Liver (tissue), 9 donors: ENCODE results near the gene UBXN4. TPM values are rescaled to one million over a fixed set of nuclear protein-coding genes. Genes with fewer than 3 reads are reported as not detected.
"Not testable (repeated sequence)": the region's sequence is repeated elsewhere in the genome, so short reads cannot be mapped to it uniquely, and the experiment has no call there.

ENCODE experiments used
- DNase-seq: peaks from one replicate; pipeline ENCODE4 v3.0.0-alpha.2; 2017; ENCODE audit warnings: low spot score
- H3K27ac ChIP-seq, 2 donors: one replicate each; pipeline ENCODE4 v1.7.0; 2013; ENCODE audit warnings: inconsistent platforms in 2 of 2, low read length in 2 of 2, control low read depth in 1 of 2, low read depth in 1 of 2, mild to moderate bottlenecking in 1 of 2
- H3K27me3 ChIP-seq, 4 donors: one replicate each; pipeline versions ENCODE4 v1.6.1 to v1.7.0; 2013; ENCODE audit warnings: low read length in 3 of 4, inconsistent platforms in 1 of 4, mild to moderate bottlenecking in 1 of 4, moderate library complexity in 1 of 4; ENCODE audit not compliant: control insufficient read depth in 4 of 4, insufficient read depth in 4 of 4
- H3K36me3 ChIP-seq, 4 donors: one replicate each; pipeline versions ENCODE4 v1.6.1 to v1.7.0; 2013; ENCODE audit warnings: low read length in 3 of 4, mild to moderate bottlenecking in 3 of 4, low read depth in 1 of 4, moderate library complexity in 1 of 4; ENCODE audit not compliant: control insufficient read depth in 4 of 4, insufficient read depth in 3 of 4
- H3K4me1 ChIP-seq, 4 donors: one replicate each; pipeline versions ENCODE4 v1.6.1 to v1.7.0; 2013; ENCODE audit warnings: low read length in 3 of 4, mild to moderate bottlenecking in 3 of 4, moderate library complexity in 1 of 4; ENCODE audit not compliant: control insufficient read depth in 4 of 4, insufficient read depth in 4 of 4
- H3K4me3 ChIP-seq, 3 donors: one replicate each; pipeline versions ENCODE4 v1.6.1 to v1.7.0; 2013; ENCODE audit warnings: low read length in 3 of 3, control low read depth in 1 of 3, low read depth in 1 of 3, mild to moderate bottlenecking in 1 of 3
- H3K9ac ChIP-seq, 2 donors: one replicate each; pipeline ENCODE4 v1.7.0; 2013; ENCODE audit warnings: low read length in 2 of 2, mild to moderate bottlenecking in 2 of 2, moderate library complexity in 2 of 2, control low read depth in 1 of 2, low read depth in 1 of 2
- H3K9me3 ChIP-seq, 4 donors: one replicate each; pipeline versions ENCODE4 v1.6.1 to v1.7.0; 2013; ENCODE audit warnings: low read length in 3 of 4; ENCODE audit not compliant: control insufficient read depth in 4 of 4
- EGR1 ChIP-seq, 2 donors: IDR thresholded peaks; 2 replicates each; pipeline ENCODE4 v1.6.1; 2016 to 2018; ENCODE audit warnings: antibody characterized with exemption in 2 of 2, low read depth in 2 of 2
- FOXA1 ChIP-seq: IDR thresholded peaks from 2 replicates; pipeline ENCODE4 v1.6.1; 2016; ENCODE audit warnings: antibody characterized with exemption
- FOXA2 ChIP-seq: IDR thresholded peaks from 2 replicates; pipeline ENCODE4 v1.6.1; 2016; ENCODE audit warnings: antibody characterized with exemption
- GABPA ChIP-seq, 2 donors: IDR thresholded peaks in 1 of 2; conservative IDR thresholded peaks in 1 of 2; 2 replicates each; pipeline ENCODE4 v1.6.1; 2016; ENCODE audit warnings: antibody characterized with exemption in 2 of 2, mild to moderate bottlenecking in 1 of 2, moderate library complexity in 1 of 2
- HNF4A ChIP-seq, 2 donors: conservative IDR thresholded peaks; 2 replicates each; pipeline ENCODE4 v1.6.1; 2016; ENCODE audit warnings: antibody characterized with exemption in 2 of 2, mild to moderate bottlenecking in 2 of 2
- NR2F2 ChIP-seq: IDR thresholded peaks from 2 replicates; pipeline ENCODE4 v1.6.1; 2016; ENCODE audit warnings: antibody characterized with exemption
- RXRA ChIP-seq, 2 donors: IDR thresholded peaks; 2 replicates each; pipeline ENCODE4 v1.6.1; 2017 to 2018; ENCODE audit warnings: antibody characterized with exemption in 2 of 2, mild to moderate bottlenecking in 1 of 2
- SP1 ChIP-seq: IDR thresholded peaks from 2 replicates; pipeline ENCODE4 v1.6.1; 2018; ENCODE audit warnings: antibody characterized with exemption, mild to moderate bottlenecking
- TAF1 ChIP-seq: conservative IDR thresholded peaks from 2 replicates; pipeline ENCODE4 v1.6.1; 2016; ENCODE audit warnings: antibody characterized with exemption, mild to moderate bottlenecking
- YY1 ChIP-seq: IDR thresholded peaks from 2 replicates; pipeline ENCODE4 v1.6.1; 2016; ENCODE audit warnings: antibody characterized with exemption, mild to moderate bottlenecking
- WGBS: extraction: QIAGEN DNeasy Blood & Tissue Kit; methylation state at CpG from one replicate; pipeline ENCODE4 v1.1.7; 2013; 5-methylcytosine and 5-hydroxymethylcytosine counted together
- polyA plus RNA-seq, 2 donors: library from polyadenylated mRNA; stranded (reverse) in 1 of 2; unstranded in 1 of 2; fragments of 200-250 nt in 1 of 2; fragments of >200 nt in 1 of 2; fragmentation: Nextera tagmentation in 1 of 2; extraction: Ambion mirVana in 1 of 2; gene quantifications; one replicate each; pipeline versions ENCODE4 v1.2.1 to v1.2.3, GENCODE V29; 2013 to 2015
- total RNA-seq, 2 donors: library from RNA; depleted of rRNA; stranded (reverse); fragments of >200 nt; gene quantifications; one replicate each; pipeline ENCODE4 v1.2.3, GENCODE V29; 2014
- TF ChIP-seq, protein P1 (sequence below): IDR thresholded peaks from 2 replicates; pipeline ENCODE4 v1.6.1; 2016; ENCODE audit warnings: antibody characterized with exemption
- TF ChIP-seq, protein P2 (sequence below): IDR thresholded peaks from 2 replicates; pipeline ENCODE4 v1.6.1; 2016; ENCODE audit warnings: antibody characterized with exemption, mild to moderate bottlenecking
- TF ChIP-seq, protein P3 (sequence below): IDR thresholded peaks from 2 replicates; pipeline ENCODE4 v1.6.1; 2016; ENCODE audit warnings: antibody characterized with exemption
- TF ChIP-seq, protein P4 (sequence below): fragments of 150-350 bp; IDR thresholded peaks from 2 replicates; pipeline ENCODE4 v1.5.1; 2017; ENCODE audit warnings: improper control_type of control experiment, low read depth, low read length; ENCODE audit not compliant: missing input control
- donor health status: healthy.
- donor health status: healthy.
- donor health status: healthy.
- donor health status: healthy.
- donor health status: healthy.

UBXN4 gene
- total and polyA plus RNA-seq, 4 donors: 46.5 to 172 (median 67.4) TPM

- no peak for DNase-seq
- Histone ChIP-seq H3K27ac (no peak overlapping the region), H3K27me3 (no peaks in the 10 kb centered on the region), H3K4me3 (no peak overlapping the region), H3K9ac (no peak overlapping the region), H3K9me3 (peaks cover 0 to 5% (median 3%) of the 10 kb centered on the region in 4 donors), H3K36me3 (no peaks in the 10 kb centered on the region), H3K4me1 (no peaks in the 10 kb centered on the region)
- TF ChIP-seq, protein P1, sequence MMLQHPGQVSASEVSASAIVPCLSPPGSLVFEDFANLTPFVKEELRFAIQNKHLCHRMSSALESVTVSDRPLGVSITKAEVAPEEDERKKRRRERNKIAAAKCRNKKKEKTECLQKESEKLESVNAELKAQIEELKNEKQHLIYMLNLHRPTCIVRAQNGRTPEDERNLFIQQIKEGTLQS: no peak
- TF ChIP-seq GABPA (IDR thresholded peaks at IDR 0.05 in 1 of 2, conservative IDR thresholded peaks at IDR 0.05 in 1 of 2) (no peak), SP1 (no peak), YY1 (no peak), TAF1 (no peak), NR2F2 (no peak)
- TF ChIP-seq, protein P2, sequence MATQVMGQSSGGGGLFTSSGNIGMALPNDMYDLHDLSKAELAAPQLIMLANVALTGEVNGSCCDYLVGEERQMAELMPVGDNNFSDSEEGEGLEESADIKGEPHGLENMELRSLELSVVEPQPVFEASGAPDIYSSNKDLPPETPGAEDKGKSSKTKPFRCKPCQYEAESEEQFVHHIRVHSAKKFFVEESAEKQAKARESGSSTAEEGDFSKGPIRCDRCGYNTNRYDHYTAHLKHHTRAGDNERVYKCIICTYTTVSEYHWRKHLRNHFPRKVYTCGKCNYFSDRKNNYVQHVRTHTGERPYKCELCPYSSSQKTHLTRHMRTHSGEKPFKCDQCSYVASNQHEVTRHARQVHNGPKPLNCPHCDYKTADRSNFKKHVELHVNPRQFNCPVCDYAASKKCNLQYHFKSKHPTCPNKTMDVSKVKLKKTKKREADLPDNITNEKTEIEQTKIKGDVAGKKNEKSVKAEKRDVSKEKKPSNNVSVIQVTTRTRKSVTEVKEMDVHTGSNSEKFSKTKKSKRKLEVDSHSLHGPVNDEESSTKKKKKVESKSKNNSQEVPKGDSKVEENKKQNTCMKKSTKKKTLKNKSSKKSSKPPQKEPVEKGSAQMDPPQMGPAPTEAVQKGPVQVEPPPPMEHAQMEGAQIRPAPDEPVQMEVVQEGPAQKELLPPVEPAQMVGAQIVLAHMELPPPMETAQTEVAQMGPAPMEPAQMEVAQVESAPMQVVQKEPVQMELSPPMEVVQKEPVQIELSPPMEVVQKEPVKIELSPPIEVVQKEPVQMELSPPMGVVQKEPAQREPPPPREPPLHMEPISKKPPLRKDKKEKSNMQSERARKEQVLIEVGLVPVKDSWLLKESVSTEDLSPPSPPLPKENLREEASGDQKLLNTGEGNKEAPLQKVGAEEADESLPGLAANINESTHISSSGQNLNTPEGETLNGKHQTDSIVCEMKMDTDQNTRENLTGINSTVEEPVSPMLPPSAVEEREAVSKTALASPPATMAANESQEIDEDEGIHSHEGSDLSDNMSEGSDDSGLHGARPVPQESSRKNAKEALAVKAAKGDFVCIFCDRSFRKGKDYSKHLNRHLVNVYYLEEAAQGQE: no peak
- WGBS: 64% methylated on average over 2 of the region's 2 CpGs
Measured at GRCh38 chr2:135803278-135803677, 61.6 kb downstream of the UBXN4 start.

GRCh38 chr2:135807874-135808273 lies 66.2 kb downstream of the UBXN4 start:
- 95% methylated on average over 3 of the region's 3 CpGs for WGBS
- not testable (repeated sequence) for H3K27me3 ChIP-seq

GRCh38 chr2:135812907-135813511 lies 71.4 kb downstream of the UBXN4 start:
- Histone ChIP-seq H3K9me3 (no peaks in the 10 kb centered on the region), H3K9ac (no peak overlapping the region), H3K4me3 (no peak overlapping the region), H3K36me3 (no peaks in the 10 kb centered on the region), H3K27ac (no peak overlapping the region), H3K4me1 (no peaks in the 10 kb centered on the region), H3K27me3 (no peaks in the 10 kb centered on the region)
- TF ChIP-seq FOXA1 (no peak), TAF1 (no peak), RXRA (IDR thresholded peaks at IDR 0.05) (no peak), FOXA2 (no peak), HNF4A (conservative IDR thresholded peaks at IDR 0.05) (no peak), YY1 (no peak), GABPA (IDR thresholded peaks at IDR 0.05 in 1 of 2, conservative IDR thresholded peaks at IDR 0.05 in 1 of 2) (no peak), EGR1 (IDR thresholded peaks at IDR 0.05; ENCODE audit: low read depth in 2 of 2) (no peak)
- TF ChIP-seq, protein P1: no peak
- TF ChIP-seq, protein P2: no peak
- TF ChIP-seq, protein P3, sequence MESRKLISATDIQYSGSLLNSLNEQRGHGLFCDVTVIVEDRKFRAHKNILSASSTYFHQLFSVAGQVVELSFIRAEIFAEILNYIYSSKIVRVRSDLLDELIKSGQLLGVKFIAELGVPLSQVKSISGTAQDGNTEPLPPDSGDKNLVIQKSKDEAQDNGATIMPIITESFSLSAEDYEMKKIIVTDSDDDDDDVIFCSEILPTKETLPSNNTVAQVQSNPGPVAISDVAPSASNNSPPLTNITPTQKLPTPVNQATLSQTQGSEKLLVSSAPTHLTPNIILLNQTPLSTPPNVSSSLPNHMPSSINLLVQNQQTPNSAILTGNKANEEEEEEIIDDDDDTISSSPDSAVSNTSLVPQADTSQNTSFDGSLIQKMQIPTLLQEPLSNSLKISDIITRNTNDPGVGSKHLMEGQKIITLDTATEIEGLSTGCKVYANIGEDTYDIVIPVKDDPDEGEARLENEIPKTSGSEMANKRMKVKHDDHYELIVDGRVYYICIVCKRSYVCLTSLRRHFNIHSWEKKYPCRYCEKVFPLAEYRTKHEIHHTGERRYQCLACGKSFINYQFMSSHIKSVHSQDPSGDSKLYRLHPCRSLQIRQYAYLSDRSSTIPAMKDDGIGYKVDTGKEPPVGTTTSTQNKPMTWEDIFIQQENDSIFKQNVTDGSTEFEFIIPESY: no peak
- TF ChIP-seq, protein P4, sequence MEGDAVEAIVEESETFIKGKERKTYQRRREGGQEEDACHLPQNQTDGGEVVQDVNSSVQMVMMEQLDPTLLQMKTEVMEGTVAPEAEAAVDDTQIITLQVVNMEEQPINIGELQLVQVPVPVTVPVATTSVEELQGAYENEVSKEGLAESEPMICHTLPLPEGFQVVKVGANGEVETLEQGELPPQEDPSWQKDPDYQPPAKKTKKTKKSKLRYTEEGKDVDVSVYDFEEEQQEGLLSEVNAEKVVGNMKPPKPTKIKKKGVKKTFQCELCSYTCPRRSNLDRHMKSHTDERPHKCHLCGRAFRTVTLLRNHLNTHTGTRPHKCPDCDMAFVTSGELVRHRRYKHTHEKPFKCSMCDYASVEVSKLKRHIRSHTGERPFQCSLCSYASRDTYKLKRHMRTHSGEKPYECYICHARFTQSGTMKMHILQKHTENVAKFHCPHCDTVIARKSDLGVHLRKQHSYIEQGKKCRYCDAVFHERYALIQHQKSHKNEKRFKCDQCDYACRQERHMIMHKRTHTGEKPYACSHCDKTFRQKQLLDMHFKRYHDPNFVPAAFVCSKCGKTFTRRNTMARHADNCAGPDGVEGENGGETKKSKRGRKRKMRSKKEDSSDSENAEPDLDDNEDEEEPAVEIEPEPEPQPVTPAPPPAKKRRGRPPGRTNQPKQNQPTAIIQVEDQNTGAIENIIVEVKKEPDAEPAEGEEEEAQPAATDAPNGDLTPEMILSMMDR: no peak
- no peak for DNase-seq
- 54% methylated on average over 2 of the region's 2 CpGs for WGBS

More at GRCh38 chr2:135807874-135808273, 66.2 kb downstream of the UBXN4 start:
- not testable (repeated sequence) for DNase-seq, H3K9ac ChIP-seq, H3K9me3 ChIP-seq, H3K36me3 ChIP-seq, H3K27ac ChIP-seq, H3K4me3 ChIP-seq, H3K4me1 ChIP-seq
